GM19043 (cell line): ENCODE measurements around the gene VCX2.
"Not testable (repeated sequence)": the region's sequence is repeated elsewhere in the genome, so short reads cannot be mapped to it uniquely, and the experiment has no call there.

Source experiments
- ATAC-seq: cut with Tn5 transposase; IDR thresholded peaks from one replicate; pipeline ENCODE4 v1.9.1; 2021; ENCODE audit warnings: low read depth; ENCODE audit not compliant: unreplicated experiment

Gene VCX2

DNA sequence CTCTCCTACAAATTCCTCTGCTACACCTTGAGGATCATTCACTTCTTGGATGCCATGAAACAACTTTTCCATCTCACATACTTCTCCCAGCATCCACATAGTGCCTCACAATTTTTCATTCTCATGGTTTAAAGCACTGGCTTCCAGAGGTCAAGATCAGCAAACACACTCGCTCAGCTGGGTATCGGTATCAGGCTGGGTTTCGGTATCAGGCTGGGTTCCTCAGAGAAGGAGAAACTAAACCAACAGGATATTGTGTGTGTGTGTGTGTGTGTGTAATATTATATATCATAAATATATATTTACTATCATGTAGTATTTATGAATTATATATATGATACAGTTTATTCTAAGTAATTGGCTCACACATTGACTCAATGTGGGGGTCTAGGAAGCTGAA, at the start of gene VCX2:
TSS of gene VCX2 (minus strand) at position 99 of the 400 bp plus-strand sequence. CDS start 624 bp downstream, outside the sequence.
- ATAC-seq, result not testable (repeated sequence)

DNA sequence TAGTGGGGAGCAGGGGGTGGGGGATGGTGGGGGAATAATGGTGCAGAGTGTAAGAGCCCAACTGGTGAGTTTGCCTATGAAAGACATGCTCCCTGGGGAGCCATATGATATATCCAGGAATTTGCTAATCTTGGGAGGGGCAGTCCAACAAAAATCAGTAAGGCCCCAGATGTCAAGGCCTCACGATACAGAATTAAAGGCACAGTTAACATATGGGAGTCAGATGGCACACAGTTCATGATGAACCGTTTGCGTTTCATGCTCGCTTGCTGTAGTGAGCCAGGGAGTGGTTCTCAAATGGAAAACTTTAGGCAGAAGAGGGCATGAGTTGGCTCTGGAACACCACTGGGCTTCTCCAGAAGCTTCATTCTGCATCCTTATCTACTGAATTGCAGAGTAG, 33.9 kb upstream of the VCX2 start:
- no peak for ATAC-seq

DNA sequence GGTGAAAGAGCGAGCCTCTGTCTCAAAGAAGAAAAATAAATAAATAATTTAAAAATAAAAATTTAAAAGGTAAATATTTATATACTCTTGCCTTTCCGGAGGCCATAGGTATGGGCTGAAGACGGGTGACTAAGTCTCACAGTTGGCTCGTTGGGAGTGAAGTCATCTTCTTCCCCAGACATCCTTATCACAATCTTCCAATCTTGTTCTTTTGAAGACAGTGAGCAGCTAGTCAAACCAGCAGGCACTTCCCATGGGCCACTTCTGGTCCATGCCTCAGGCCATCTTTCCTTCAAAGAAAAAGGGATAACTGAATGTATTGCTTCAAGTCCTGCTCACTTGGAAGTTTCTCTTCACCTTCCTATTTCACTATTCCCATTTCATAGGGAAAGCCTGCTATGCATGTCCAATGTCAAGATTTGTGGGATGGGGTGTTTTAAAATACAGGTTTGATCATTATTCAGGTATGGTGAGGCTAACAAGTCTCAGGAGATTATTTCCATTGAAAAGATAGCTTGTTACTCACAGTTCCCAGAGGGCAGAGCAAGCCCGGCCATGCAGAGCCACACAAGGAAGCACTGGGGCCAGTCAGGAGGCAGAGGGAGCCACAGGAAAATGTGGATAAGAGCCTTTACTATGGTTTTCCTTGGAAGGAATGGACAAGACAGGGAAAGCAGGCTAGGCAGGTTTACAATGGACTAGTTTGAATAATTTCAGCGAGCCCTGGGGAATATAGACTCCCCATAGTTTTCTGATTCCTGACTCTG, 33.3 kb upstream of the VCX2 start:
- no peak for ATAC-seq

DNA sequence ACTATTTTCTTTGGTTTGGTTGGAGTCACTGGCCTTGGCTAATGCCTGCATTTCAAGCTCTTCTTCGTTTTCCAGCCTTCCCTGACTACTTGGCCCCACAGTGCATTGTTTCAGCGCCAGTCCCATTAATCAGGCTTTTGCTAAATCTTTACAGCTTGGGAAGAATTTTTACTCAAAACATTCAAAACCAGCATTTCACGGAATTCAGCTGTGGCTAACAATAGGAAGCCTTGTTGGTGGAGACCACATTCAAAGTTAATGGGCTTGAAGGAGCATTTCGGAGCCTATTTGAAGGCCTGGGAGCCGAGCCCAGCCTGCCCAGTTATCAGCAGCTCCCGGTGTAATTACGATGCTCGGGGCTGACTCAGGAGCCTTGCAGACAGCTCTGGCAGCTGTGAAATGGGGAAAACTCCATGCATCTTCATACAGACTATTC, 30.8 kb upstream of the VCX2 start:
- ATAC-seq, result no peak

DNA sequence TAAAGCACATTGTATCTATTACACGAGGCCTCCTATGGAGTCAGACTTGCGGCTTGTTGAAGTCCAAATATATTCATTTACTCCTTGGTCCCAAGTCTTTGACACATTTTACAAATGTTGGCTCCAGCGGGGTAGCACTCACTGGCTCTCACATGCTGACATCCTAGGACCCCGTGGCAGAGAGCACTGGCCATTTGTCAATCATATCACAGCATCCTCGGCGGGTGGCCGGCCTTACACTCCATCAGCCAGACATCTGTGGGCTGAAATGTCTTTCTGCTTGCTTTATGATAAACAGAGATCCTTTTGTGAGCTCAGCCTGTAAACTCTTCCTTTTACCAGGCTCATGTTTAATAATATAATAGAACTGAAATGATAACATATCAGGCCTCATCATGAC, 25.7 kb upstream of the VCX2 start:
- no peak for ATAC-seq

DNA sequence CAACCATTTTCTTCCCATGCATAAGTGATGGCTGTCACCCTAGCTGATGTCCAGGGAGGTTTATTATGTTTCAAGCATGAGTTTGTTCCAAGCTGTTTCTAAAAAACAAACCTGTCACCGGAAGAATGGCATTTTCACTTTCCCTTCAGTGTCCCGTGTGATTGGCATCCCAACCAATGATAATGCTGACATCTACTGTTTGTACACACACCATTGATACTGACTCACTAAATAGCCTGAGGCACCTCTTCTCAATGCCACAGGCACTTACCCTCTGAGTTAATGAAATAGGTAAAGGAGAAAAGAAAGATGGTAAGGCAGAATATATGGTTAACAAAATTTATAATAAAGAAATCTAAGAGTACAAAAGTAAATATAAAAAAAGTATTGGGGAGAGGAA, 23.1 kb upstream of the VCX2 start:
- no peak for ATAC-seq

GRCh38 chrX:8192276-8192675, 21.2 kb upstream of the VCX2 start:
- ATAC-seq, result no peak

DNA sequence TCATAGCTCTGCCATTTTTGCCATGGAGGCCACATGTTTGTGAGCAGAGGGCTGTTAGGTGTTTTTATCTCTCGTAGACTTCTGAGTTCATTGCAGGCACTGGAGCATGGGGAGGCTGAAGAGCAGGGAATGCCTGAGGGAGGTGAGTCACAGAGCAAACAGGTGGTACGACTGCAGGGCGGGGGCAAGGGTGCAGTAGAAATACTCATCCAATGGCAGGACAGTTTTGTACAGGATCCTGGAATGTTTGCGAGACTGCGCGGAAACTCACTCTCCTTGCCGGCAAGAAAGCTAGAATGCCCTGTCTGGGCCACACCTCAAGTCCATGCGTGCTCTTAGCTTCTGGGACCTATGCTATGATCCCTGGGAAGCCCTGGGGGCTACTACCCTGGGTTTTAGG, 20.0 kb upstream of the VCX2 start:
- ATAC-seq, result no peak

DNA sequence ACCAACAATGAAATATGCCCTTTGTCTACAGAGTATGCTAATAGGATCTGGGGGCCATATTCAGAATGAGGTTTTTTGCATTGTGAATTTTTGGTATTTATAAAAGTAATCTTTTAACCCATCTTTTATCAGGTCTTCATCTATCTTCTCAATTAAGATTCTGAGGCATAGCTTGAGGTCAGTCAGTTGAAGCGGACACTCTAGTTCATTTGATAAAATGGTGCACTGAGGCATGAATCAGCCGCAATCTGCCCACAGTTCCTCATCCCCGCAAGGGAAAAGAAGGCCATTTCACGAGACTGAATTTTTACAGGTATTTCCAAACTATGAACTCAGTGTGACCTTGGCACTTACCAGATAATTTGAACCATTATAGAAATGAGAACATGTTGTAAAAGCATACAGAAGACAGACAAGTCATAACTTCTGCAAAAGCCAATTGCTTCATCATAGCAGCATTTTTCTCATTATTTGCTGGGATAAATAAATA, 19.3 kb upstream of the VCX2 start:
- no peak for ATAC-seq

- no peak for ATAC-seq
Measured at GRCh38 chrX:8189096-8189830, 18.2 kb upstream of the VCX2 start.

- ATAC-seq, result no peak
Measured at GRCh38 chrX:8183346-8183745, 12.3 kb upstream of the VCX2 start.

- ATAC-seq, result no peak
Measured at GRCh38 chrX:8179656-8180055, 8.6 kb upstream of the VCX2 start.

DNA sequence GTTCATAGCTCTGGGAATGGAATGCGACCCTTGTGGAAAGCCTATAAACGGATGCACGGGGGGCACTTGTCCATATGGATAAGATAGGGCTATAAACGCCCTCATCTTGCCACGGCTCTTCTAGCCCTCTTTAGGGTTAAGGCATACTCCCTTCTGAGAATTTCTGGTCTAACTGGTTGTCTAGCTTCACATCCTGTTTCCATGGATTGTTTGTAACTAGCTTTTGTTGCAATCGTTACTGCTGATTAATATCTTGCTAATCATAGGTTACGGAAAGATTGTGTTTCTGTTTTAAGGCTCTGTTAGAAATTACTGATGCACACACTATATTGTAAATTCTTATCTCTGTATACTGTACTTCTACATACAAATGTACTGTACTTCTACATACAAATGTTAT, 17.1 kb downstream of the VCX2 start:
- ATAC-seq, result not testable (repeated sequence)

DNA sequence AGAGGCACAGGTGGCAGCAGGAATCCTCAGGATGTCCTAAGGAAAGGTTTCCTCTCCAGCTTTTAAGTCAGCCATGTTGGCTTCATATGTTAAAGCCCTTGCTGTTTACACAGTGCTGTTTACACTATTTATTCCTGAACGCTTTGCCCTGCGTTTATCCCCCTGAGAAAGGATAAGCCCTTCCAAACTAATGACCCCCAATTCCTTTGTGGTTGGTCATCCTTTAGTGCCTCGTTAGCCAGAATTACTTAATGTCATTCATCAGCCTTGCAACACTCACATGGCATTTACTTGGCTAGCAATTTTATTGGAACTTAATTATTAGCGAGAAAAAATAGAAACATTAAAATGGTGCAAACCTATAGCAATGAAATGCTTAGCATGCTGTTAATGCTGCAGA, 23.8 kb downstream of the VCX2 start:
- ATAC-seq, result no peak

GRCh38 chrX:8144925-8145324, 26.1 kb downstream of the VCX2 start:
- no peak for ATAC-seq

DNA sequence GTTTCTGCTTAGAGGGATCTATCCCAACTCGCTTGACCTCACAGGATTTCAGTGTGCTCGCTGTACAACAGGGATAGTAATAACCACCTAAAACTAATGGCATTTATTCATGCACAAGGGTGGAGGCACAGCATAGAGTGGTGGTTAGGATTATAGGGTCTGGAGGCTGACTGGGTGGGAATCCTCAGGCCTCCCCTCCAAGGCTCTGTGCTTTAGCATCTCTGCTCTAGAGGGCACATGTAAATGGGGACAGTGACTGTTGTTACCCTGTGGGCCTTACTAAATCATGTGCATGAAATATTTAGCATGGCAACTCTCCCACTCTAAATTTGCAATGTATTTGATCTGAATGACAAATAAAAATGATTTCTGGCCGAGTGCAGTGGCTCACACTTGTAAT, 29.2 kb downstream of the VCX2 start:
- ATAC-seq, result no peak

DNA sequence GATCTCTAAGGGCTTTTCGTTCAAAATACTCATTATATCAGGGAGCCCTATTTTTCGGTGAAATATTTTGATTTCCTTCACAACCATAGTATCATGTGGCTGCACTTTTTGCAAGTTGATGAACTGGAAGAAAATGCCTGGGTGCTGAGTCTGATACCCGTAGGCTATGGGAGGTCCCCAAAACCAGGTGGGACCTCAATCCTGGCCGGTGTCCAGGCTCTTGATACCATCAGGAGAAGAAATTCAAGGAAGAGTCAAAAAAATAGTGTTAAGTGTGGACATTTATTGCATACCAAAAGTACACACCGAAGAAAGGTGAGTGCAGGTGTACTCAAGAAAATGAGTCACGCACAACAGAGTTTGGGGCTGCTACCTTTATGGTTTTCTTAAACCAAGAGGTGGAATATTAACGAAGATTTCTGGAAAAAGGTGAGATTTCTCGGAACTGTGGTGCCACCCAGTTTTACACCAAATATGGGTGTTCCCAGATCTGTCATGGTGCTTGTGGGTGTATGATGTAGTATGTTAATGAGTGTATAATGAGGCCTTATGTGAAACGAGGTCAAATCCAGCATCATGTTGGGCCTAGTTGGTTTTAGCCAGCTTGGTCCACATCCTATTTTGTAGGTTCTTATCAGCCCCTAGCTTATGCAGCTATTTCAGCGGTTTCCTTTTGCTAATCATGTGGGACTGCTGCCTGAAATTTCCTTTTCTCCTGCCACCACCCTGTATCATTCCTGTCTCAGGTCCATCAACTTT, 29.9 kb downstream of the VCX2 start:
- no peak for ATAC-seq

DNA sequence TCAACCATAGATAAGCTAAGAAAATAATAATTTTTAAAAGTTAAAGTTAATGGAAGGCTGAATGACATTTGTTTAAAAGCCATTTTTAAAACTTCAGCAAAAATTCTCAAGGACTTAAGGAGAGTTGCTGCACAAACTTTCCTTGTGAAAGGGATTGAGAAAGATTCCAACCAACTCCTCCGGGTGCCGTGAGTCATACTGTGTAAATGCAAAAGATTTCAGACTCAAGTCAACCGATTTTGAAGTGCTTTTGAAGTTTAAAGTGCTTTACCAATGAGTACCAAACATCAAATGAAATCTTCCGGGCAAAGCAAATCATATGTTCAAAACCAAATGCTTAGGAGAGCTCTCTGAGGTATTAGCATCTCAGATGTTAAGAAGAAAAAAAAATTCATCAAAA, 31.4 kb downstream of the VCX2 start:
- no peak for ATAC-seq

DNA sequence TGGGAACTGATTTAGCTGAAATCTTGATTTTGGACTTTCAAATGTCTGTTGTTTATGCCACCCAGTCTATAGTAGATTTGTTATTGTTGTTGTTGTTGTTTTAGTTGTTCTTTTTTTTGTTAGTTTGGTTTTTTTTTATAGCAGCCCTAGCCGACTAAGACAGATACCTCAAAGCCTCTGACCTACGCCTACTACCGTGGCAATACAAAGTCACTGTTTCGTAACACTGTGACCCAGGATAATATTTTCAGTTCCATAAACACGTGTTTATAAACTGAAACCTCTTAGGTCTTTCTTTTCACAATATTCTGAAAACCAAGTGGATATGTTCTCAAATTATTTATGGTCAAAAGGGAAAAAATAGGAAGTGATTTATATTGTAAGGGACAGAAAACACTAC, 32.8 kb downstream of the VCX2 start:
- no peak for ATAC-seq

GRCh38 chrX:8126648-8127047, 44.4 kb downstream of the VCX2 start:
- ATAC-seq, result no peak

DNA sequence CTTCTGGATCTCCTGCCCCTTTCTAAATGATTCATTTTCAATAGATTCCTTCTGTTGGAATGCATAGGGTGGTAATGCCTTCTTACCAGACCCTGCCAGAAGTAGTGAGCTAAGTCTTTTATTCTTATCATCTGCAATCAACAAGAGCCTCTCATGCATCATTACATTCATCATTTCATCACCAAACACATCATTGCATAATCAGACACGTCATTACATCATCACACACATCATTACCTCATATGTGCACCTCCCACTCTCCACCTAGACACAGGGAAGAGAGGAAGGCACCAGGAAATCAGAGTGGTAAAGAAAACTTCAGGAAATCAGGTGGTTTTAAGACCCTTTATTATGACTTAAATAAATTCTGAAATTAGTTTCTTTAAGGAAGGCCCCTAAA, 45.0 kb downstream of the VCX2 start:
- ATAC-seq, result no peak
